ENCODE results near the gene SSBP4. TPM values are rescaled to one million over a fixed set of nuclear protein-coding genes. Genes with fewer than 3 reads are reported as not detected.

The SSBP4 gene
- total RNA-seq, 1 donor from 2014 or later: 71.8 TPM

- Mint-ChIP-seq H3K27me3 (ENCODE audit: low read depth) (peaks cover 4% of the 10 kb centered on the region), H3K36me3 (ENCODE audit: low read depth) (no peaks in the 10 kb centered on the region), H3K27ac (ENCODE audit: unreplicated experiment) (no peak overlapping the region), H3K4me3 (peak overlapping the region; percentile 58), H3K9me3 (no peaks in the 10 kb centered on the region), H3K4me1 (peaks cover 24% of the 10 kb centered on the region)
- TF ChIP-seq, protein P1, sequence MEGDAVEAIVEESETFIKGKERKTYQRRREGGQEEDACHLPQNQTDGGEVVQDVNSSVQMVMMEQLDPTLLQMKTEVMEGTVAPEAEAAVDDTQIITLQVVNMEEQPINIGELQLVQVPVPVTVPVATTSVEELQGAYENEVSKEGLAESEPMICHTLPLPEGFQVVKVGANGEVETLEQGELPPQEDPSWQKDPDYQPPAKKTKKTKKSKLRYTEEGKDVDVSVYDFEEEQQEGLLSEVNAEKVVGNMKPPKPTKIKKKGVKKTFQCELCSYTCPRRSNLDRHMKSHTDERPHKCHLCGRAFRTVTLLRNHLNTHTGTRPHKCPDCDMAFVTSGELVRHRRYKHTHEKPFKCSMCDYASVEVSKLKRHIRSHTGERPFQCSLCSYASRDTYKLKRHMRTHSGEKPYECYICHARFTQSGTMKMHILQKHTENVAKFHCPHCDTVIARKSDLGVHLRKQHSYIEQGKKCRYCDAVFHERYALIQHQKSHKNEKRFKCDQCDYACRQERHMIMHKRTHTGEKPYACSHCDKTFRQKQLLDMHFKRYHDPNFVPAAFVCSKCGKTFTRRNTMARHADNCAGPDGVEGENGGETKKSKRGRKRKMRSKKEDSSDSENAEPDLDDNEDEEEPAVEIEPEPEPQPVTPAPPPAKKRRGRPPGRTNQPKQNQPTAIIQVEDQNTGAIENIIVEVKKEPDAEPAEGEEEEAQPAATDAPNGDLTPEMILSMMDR (conservative IDR thresholded peaks at IDR 0.05): no peak
- DNase-seq (ENCODE audit: low read depth, low spot score): no peak
Measured at GRCh38 chr19:18425515-18426415, 6.6 kb downstream of the SSBP4 start.

DNA sequence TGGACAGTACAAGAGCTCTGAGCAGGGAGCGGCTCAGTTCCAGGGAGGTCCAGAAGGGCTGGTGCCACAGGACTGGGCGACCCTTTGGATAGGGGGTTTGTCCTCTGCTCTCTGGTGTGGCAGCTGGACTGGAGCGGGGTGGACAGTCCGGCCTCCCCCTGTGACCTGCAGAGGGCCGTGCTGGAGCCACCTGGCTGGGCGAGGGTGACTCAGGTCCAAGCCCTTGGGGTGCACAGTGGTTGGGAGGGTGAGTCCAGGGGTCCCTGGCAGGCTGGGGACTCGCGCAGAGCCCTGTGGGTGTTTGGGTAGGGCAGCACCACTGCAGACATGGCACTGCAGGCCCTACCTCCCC is 7.2 kb downstream of the SSBP4 start:
- no peak overlapping the region for H3K27ac Mint-ChIP-seq (ENCODE audit: unreplicated experiment)
- TF ChIP-seq, protein P1 (conservative IDR thresholded peaks at IDR 0.05): no peak
- H3K4me3 Mint-ChIP-seq: peak overlapping the region; percentile 58
- no peaks in the 10 kb centered on the region for H3K9me3 Mint-ChIP-seq
- no peak for DNase-seq (ENCODE audit: low read depth, low spot score)
- H3K4me1 Mint-ChIP-seq: peaks cover 24% of the 10 kb centered on the region
- no peaks in the 10 kb centered on the region for H3K36me3 Mint-ChIP-seq (ENCODE audit: low read depth)
- peaks cover 2% of the 10 kb centered on the region for H3K27me3 Mint-ChIP-seq (ENCODE audit: low read depth)

GRCh38 chr19:18427080-18427742 is 8.0 kb downstream of the SSBP4 start:
- H3K4me3 Mint-ChIP-seq: no peak overlapping the region
- H3K27me3 Mint-ChIP-seq (ENCODE audit: low read depth): peaks cover 2% of the 10 kb centered on the region
- peaks cover 26% of the 10 kb centered on the region for H3K4me1 Mint-ChIP-seq
- no peaks in the 10 kb centered on the region for H3K36me3 Mint-ChIP-seq (ENCODE audit: low read depth)
- TF ChIP-seq, protein P1 (conservative IDR thresholded peaks at IDR 0.05): no peak
- H3K27ac Mint-ChIP-seq (ENCODE audit: unreplicated experiment): no peak overlapping the region
- DNase-seq (ENCODE audit: low read depth, low spot score): no peak
- no peaks in the 10 kb centered on the region for H3K9me3 Mint-ChIP-seq

DNA sequence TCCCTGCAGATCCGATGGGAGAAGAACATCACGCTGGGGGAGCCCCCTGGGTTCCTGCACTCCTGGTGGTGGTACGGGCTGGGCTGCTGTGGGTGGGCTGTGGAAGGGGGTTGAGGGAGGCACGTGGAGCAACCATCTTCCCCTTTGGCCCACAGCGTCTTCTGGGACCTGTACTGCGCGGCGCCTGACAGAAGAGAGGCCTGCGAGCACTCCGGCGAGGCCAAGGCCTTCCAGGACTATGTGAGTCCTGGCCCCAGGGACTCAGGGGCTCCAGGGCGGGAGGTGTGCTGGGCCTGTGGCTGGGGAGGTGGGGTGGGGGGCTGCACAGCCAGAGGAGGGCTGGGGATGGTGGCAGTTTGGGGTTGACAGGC is 8.5 kb downstream of the SSBP4 start:
- no peaks in the 10 kb centered on the region for H3K9me3 Mint-ChIP-seq
- peak overlapping the region; percentile 35 for H3K27ac Mint-ChIP-seq (ENCODE audit: unreplicated experiment)
- no peak overlapping the region for H3K4me3 Mint-ChIP-seq
- peaks cover 27% of the 10 kb centered on the region for H3K4me1 Mint-ChIP-seq
- TF ChIP-seq, protein P1 (conservative IDR thresholded peaks at IDR 0.05): no peak
- no peaks in the 10 kb centered on the region for H3K36me3 Mint-ChIP-seq (ENCODE audit: low read depth)
- peaks cover 2% of the 10 kb centered on the region for H3K27me3 Mint-ChIP-seq (ENCODE audit: low read depth)
- DNase-seq (ENCODE audit: low read depth, low spot score): no peak

DNA sequence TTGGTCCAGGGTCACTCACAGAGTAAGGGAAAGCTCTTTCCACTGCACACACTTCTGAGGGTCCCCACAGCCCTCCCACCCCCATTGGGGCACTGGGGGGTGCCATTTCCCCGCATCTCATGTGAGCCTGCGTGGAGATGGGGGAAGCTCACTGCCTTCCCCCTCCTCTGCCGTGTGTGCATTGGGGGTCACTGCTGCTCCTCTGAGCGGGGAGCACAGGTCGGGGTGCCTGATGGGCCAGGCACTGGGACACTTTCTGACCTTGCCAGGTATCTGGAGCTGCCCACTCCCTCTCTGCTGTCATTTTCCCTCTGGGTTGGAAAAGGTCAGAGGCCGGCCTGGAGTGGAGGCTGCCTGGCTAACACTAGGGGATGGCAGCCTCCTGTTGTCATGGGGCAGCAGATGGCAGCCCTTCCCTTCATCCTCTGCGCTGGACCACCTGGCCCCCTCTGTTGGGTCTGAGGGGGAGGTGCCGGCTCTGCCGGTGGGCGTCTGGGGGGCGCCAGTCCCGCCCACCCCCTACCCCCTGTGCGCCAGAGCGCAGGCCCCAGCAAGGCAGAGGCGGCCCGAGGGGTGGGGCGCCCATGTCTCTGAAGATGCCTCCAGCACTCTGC is 9.1 kb downstream of the SSBP4 start:
- Mint-ChIP-seq H3K4me3 (peak overlapping the region; percentile 68), H3K27me3 (ENCODE audit: low read depth) (no peaks in the 10 kb centered on the region), H3K9me3 (no peaks in the 10 kb centered on the region), H3K36me3 (ENCODE audit: low read depth) (no peaks in the 10 kb centered on the region), H3K27ac (ENCODE audit: unreplicated experiment) (no peak overlapping the region), H3K4me1 (peaks cover 22% of the 10 kb centered on the region)
- no peak for DNase-seq (ENCODE audit: low read depth, low spot score)
- TF ChIP-seq, protein P1 (conservative IDR thresholded peaks at IDR 0.05): no peak
